GM18502 (cell line): ENCODE measurements around the gene EVL.

ENCODE experiments used
- ATAC-seq: cut with Tn5 transposase; IDR thresholded peaks from one replicate; pipeline ENCODE4 v1.9.1; 2021; ENCODE audit warnings: mild to moderate bottlenecking; ENCODE audit not compliant: unreplicated experiment, poor library complexity

The EVL gene

DNA sequence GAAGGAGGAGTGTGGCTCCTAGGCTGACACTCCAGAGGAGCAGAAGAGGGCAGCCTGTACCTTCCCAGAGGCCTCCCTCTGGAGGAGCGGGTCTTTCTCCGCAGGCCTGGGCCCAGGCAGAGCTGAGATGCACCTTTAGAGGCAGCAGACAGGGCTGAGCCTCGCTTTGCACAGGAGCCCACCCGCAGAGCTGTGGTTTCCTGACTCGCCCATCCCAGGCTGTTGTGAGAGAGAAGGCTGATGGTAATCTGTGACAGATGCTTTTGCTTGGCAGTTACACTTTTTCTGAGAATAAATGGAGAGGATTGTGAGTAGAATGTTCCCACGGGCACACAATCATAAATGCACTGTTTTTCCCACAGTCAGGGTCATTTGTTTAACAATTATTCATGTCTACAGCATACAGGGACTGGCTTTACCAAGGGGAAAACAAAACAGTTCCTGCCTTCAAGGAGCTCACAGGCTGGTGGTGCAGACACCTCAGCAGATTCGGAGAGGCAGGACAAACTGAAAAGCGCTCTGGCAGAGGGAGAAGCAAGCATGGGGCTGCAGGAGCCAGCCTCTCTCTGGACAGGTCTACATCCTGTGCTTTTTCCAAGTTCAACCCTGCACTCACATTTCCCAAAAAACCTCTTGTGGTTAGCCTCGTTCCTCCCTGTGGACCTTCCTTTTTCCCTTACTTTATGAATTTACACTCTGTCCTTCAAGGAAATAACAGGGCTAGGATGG, 13.9 kb downstream of the EVL start:
- ATAC-seq = peak; percentile 81

DNA sequence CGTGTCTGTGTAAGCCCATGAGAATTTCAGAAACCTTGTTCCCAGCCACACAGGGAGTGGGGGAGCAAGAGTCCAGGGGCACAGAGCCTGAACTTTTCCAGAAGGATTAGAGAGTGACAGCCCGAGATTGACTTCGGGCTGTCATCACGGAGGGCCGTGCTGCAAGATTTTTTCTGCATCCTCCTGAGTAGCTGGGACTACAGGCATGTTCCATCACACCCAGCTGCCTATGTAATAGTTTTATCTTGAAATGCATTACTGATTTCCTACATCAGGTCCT, 14.4 kb downstream of the EVL start:
- ATAC-seq = no peak

DNA sequence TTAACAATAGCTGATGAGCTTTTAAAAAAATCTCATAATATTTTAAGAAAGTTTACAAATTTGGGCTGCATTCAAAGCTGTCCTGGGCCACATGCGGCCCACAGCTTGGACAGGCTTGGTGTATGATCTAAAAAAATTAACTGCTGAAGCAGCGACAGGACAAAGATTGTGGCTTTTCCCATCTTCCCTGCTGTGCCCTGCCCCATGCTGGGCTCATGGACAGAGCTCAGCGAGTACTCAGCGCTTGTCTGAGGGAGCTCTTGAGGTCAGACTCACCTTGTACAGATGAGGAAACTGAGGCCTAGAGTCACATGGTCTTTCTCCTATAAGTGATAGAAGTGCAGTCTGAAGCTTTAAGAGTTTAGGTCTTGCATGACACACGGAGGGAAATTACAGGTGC, 15.0 kb downstream of the EVL start:
- ATAC-seq = no peak

DNA sequence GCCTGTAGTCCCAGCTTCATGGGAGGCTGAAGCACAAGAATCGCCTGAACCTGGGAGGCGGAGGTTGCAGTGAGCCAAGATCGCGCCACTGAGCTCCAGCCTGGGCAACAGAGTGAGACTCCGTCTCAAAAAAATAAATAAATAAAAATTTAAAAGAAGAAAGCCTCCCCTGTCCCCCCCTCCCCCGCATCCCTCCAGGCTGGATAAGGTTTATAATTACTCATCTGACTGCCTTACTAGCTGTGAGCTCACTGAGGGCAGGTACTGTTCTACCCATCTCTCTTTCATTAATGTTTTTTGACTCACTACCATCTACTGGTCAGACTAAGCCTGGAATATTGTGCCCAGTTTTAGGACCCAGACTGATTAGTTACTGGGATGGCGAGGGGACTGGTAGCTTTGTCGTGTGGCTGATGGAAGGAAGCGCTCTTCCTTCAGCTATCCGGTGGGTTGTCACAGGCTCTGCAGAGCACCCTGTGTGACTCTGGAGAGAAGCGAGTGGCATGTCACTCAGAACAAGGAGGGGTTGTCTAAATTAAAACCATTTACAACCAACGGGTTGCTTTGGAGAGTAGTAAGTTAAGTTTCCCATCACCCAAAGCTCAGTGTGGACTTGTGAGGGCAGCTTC, 16.9 kb downstream of the EVL start:
- no peak for ATAC-seq

DNA sequence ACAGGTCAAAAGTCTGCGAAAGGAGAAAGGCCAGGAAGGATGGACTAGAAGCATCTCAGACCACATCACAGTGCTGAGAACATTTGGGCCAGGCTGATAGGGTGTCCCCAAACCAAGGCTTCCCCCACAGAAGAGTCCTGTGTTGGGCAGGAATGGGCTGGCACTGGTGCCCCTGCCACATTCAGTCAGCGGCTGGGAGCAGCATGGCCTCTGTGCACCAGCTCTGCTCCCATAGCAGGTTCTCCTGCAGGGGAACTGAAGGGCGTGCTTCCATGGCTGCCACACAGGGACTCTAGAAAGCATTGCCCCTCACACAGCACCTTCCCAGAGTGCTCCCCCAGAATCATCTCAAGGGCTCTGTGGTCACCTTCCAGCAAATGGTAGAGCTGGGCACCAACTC, 17.5 kb downstream of the EVL start:
- ATAC-seq = no peak

DNA sequence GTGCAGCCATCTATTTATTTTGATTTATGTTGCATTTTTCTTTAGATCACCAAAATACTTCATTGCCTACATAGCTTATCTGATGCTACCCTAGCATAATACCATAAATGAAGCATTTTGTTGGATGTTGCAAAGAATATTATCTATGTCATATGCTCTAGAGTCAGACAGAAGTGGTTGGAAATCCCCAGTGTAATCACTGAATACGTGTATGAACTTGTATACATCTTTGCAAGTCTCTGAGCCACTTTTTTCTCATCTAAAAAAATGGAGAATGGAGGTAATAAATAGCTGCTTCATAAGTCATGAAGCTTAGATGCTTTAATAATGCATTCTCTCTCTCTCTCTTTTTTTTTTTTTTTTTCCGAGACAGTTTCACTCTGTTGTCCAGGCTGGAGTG, 18.5 kb downstream of the EVL start:
- no peak for ATAC-seq

DNA sequence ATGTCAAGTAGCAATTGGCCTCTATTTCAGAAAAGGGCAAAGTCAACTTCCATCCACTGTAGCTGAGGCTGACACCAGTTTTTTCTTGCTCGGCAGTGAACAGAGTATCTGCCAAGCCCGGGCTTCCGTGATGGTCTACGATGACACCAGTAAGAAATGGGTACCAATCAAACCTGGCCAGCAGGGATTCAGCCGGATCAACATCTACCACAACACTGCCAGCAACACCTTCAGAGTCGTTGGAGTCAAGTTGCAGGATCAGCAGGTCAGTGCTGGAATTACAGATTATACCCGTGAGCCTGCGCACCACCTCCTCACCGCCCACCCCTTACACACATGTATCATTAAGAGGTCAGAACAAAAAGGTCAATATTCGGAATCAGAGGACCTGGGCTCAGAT, 19.4 kb downstream of the EVL start:
- no peak for ATAC-seq

DNA sequence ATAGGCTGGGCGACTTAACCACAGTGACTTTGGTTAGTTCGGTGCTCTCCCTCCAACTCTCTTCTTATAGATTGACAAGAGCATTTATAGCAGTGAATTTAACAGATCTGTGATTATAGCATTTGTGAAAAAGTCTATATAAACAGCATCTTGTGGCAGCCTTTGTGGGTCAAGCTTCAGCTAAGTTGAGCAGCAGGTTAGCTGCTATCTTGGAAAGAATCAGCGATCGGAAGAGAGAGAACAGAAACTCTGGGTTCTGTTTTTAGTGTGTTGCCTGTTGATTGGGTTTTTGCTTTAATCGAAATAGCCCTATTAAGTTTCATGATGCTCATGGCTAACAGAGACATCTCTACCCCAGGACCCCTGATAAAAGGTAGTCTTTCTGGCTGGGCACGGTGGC, 20.2 kb downstream of the EVL start:
- ATAC-seq = no peak

DNA sequence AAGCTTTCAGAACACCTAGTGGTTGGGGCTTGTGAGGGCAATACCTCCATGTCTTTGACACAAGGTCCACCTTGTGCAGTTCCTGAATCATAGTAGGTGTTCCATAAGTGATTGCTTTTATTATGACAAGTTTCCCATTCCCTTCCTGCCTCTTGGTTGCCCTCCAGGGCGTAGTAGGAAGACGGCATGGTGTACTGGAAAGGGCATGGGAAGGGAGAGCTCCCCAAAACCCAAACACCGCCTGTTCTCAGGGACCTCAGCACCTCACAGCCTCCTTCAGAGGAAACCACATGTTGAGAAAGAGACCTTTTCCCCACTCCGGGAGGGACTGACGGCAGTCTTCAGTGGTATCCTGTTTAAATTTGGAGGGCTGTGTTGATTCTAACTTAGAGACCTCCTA, 21.1 kb downstream of the EVL start:
- ATAC-seq = no peak

DNA sequence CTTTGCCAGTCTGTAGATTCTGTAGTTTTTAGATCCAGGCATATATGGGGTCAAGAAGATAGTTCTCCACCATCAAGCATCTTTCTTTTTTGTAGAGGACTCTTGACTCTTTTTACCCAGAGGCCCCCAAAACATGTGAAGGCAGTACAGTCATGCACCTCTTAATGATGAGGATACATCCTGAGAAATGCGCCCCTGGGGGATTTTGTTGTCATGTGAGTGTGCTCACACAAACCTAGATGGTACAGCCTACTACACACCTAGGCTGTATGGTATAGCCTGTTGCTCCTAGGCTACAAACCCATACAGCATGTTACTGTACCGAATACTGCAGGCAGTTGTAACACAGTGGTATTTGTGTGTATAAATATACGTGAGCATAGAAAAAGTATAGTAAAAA, 23.0 kb downstream of the EVL start:
- ATAC-seq = no peak

DNA sequence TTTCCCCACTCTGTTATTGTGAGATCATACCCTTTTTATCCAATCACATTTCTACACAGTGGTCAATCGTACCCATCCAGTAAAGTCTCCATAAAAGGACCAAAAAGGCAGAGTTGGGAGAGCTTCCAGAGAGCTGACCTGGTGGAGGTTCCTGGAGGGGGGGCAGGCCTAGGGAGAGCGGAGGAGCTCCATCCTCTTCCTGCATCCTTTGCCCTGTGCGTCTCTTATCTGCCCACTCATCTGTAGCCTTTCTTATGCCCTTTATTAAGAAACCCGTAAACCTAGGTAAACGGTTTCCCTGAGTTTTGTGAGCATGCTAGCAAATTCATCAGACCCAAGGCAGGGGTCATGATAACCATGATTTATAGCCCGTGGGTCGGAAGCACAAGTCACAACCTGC, 26.2 kb downstream of the EVL start:
- no peak for ATAC-seq

DNA sequence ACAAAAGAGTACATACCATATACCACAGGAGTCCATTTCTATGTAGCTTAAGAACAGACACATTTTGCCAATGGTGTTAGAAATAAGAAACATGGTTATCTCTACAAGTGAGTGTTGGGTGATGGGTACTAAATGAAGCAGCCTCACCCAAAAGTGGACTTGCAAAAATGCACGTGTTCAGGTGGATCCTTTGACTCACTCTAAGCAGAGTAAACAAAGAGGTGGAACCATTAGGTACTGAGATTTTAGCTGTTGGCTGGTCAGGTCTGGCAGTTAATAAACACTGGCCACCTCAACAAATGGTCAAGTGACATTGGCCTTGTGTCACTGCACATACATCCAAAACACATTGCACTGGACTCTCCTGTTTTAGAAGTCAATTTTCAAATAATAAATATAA, 27.6 kb downstream of the EVL start:
- no peak for ATAC-seq

DNA sequence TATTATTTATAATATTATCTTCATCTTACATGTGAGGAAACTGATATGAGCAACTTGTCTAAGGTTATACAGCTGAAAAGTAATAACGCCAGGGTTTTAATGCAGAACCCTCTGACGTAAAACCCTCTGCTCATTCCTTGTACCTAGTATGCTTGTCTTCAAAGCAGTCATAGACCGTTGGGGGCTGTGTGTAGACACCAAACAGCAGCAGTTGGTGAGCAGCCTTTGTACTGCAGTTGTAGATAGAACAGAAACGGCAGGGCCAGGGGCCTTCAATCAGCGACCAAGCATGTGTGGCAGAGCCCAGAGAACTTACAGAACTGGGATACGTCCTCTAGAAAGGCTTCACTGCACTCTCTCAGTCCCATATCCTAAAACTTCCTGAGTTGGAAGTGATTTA, 28.1 kb downstream of the EVL start:
- ATAC-seq = no peak

DNA sequence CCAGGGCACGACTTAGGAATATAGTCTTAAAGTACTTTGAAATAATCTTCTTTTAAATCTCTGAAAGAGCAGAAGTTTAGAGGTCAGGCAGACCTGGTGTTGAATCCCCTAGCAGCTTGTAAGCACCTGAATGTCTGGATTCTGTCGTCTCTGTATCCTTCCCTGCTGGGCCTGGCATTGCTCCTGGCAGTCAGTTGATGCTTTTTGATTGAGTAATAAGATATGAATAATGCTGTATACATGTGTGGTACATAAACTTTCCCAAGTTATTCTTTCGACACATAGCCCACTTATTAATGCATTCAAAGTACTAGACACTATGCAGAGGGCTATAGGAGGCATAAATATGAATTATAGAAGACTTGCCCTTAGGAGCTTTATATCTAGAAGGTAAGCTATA, 31.4 kb downstream of the EVL start:
- ATAC-seq = no peak

DNA sequence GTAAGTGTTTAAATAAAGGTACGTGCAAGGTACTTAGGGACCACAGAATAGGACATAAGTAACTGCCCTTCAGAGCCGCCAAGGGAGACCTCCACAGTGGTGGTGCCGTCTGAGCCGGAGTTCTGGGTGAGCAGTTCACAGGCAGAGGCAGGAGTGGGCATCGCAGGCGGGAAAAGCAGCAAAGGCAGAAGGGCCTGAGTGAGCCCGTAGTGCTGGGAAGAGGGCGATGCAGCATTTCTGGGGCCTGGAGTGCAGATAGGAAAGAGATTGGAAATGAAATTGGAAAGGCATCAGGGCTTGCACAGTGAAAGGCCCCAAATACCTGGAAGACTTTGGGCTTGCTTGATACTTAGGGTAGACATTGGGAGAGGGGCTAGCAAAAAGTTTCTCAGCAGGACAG, 32.9 kb downstream of the EVL start:
- ATAC-seq = no peak

DNA sequence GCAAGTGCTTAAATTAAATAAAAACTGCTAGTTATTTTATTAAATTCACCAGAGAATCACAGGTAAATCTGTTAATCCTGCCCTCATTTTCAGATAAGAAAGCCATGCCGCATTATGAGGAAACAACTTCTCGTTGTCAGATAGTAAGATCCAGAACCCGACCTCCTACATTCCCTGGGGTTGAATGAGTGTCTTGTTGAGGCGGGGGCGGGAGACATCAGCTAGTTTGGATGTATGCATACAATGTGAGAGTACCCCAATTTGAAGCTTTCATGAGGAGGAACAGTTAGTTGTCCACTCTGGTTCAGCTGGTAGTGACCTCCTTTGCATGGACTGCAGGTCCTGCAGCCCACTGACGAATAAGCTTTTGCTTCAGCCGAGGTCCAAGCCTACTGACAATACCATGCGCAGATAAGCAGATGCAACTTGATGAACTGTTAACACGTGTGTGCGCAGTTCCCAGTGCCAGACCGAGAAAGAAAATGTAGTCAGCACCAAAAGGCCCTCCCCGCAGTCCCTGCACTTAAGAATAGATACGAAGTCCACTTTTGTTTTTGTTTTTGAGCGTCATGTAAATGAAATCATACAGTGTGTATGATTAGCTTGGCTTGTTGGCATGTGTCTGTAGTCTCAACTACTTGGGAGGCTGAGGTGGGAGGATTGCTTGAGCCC, 34.9 kb downstream of the EVL start:
- no peak for ATAC-seq

DNA sequence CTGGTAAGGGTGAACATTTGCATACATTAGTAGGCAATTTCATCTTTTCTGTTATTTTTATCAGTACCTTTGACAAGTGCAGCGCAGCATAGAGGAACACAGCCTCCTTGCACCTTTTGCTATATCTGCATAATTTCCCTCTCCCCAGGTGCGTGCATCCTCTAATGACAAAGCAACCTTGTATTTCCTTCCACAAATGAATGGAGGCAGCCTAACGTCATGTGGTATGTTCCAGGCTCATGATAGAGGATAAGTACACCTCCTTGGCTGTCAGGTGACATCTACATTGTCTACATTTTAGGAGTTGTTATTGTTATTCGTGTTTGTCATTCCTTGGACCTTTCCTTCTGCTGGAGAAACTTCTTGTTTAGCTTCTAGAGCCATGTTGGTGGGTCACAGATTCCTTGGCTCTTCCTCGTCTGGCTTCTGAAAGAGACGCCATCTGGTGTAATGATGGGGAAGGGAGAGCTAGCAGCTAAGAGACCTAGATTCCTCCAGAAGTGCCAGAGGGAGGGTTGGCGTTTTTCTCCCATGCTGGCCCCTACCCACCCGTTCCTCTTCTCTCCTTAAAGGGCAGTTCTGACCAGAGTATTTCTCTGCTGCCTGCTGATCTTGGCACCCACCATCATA, 37.0 kb downstream of the EVL start:
- ATAC-seq = no peak

DNA sequence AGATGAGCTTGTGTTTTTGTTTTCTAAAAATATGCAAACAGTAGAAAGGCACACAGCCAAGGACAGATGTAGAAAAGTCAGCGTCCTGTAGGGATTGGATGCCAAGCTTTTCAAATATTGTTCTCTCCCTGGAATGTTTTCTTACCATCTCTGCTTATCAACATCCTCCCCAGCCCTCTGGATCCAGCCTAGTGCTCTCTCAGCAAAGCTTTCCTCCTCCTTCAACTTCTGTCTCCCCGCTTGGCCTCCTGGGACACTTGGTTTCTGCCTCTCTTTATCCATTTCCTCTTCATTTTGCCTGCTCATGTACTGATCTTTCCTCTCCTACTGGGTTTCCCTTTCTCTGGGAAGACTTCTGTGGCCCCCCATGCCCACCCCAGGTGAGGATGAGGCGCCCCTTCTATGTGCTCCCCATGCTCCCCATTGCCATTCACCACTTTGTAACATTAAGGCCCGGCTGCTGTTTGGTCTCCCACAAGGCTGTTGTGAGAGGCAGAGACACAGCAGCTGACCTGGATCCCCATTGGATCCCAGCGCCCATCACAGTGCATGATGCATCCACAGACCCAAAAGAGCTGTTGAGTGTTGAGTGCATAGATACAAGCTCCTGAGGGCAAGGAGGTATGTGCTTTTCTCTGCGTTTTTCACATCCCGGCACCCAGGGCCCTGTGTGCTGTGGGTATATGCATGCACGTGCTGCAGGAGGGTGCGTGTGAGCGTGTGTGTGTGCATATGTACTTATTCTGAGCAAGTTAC, 38.2 kb downstream of the EVL start:
- ATAC-seq = no peak

DNA sequence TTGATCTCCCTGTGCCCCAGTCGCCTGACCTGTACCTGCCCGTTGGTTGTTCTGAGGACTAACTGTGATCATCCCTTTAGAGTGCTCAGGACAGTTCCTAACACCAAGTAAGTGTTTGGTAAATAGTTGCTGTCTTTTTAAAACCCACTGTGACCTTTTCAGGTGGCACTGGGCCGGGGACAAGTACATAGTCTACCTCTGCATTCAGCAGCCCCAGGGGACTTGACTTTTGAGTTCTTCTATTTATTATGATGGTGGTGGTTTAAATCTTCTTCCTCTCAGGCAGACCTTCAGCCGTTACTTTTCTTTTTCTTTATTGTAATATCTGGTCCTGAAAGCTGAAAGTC, 38.8 kb downstream of the EVL start:
- no peak for ATAC-seq

DNA sequence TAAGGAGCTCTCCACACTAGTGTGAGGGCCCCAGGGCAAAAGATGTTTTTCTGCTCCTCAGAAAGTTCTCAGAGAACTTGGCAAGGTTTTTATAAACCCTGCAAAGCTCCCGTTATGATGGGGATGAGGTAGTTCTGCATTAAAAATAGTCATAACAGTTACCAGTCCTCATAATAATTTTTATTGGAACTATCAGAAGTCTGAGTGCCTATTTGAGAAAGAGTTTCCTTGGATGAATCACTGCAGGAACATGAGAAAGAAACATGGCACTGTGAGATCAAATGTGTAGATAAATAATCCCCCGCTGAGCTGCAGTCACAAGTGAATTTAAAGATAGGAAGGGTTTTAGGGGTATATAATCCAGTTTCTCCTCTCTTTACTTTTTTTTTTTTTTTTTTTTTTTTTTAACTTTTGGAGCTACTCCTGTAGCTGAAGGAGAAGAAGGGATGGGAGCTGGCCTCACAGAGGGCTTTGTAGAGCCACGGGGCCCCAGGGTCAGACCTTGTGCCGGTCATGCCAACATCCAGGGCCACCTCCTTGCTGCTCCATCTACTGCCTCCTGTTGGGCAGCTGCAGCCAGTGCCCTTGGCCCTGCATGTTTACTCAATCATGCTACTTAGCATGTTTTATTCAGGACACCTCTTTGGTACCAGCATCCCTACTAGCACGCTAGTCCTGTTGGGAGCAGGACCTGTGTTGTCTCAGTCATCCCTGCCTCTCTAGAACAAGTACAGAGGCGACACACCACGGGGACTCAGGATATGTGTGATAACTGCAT, 39.5 kb downstream of the EVL start:
- no peak for ATAC-seq
